HepG2 (cell line): ENCODE data around the gene C1orf74. TPM values are rescaled to one million over a fixed set of nuclear protein-coding genes. Genes with fewer than 3 reads are reported as not detected.

ENCODE experiments used
- ATAC-seq: fragments of 200-7000 bp; cut with Tn5 transposase; 3 replicates; pipeline ENCODE4 v1.9.1; 2020; ENCODE audit warnings: mild to moderate bottlenecking, moderate library complexity
- BruUV-seq: library from RNA; stranded (reverse); fragments of 400-500 nt; replicated peaks from 2 replicates; lab custom pipeline; 2021; lab: Mats Ljungman, UMichigan
- CTCF ChIA-PET: fragments of 300-600 bp; formaldehyde crosslinking; extraction: SDS; loops from one replicate; lab custom pipeline; 2021; ENCODE audit warnings: low total read pairs, inconsistent platforms, low intra/inter-chr PET ratio; lab: Yijun Ruan, JAX
- POLR2A ChIA-PET: fragments of 350-600 bp; sonication (Branson Sonifier 250); formaldehyde crosslinking; loops from one replicate; lab custom pipeline; 2020; ENCODE audit warnings: antibody characterized with exemption, inconsistent platforms; lab: Yijun Ruan, JAX
- DNase-seq: peaks from one replicate; pipeline ENCODE4 v3.0.0-alpha.2; 2015; ENCODE audit warnings: low spot score
- FAIRE-seq: peaks from 3 replicates; lab custom pipeline; 2011; peaks lifted over from hg19 to GRCh38; lab: Jason Lieb, UNC
- H2AFZ ChIP-seq: one replicate; pipeline ENCODE4 v1.6.1; 2011; ENCODE audit warnings: low read length, inconsistent platforms
- H3K27ac ChIP-seq: fragments of 300-600 bp; 3 replicates; pipeline ENCODE4 v1.8.0; 2011; ENCODE audit warnings: mixed run types, mild to moderate bottlenecking, mixed read lengths, low read length, inconsistent platforms; ENCODE audit not compliant: insufficient read depth; ENCODE audit errors: extremely low read length
- H3K27me3 ChIP-seq, 2 experiments: fragments of 200-600 bp in 1 of 2; 2 replicates in 1 of 2; 3 replicates in 1 of 2; pipeline versions ENCODE4 v1.6.0 to v1.8.0; 2011; ENCODE audit warnings: low read length in 2 of 2, mild to moderate bottlenecking in 2 of 2, moderate library complexity in 2 of 2, inconsistent platforms in 1 of 2; ENCODE audit not compliant: insufficient read depth in 2 of 2, control insufficient read depth in 1 of 2
- H3K36me3 ChIP-seq, 2 experiments: fragments of 200-600 bp in 1 of 2; replicated peaks in 1 of 2; 2 replicates in 1 of 2; 3 replicates in 1 of 2; pipeline versions ENCODE4 v1.5.1 to v1.8.0; 2011; ENCODE audit warnings: low read length in 2 of 2, inconsistent platforms in 1 of 2; ENCODE audit not compliant: insufficient read depth in 2 of 2, control insufficient read depth in 1 of 2
- H3K4me1 ChIP-seq: 2 replicates; pipeline ENCODE4 v1.5.1; 2012; ENCODE audit warnings: low read length, inconsistent platforms; ENCODE audit not compliant: insufficient read depth
- H3K4me2 ChIP-seq: 2 replicates; pipeline ENCODE4 v1.6.0; 2011; ENCODE audit warnings: low read depth, low read length, inconsistent platforms
- H3K4me3 ChIP-seq, 3 experiments: fragments of 200-600 bp in 1 of 3; sonication (generic), shearing (Covaris generic) in 1 of 3; replicated peaks in 1 of 3; 2 replicates each; pipeline ENCODE4 v1.5.1; 2011 to 2016; ENCODE audit warnings: low read length in 3 of 3, inconsistent platforms in 2 of 3, low read depth in 2 of 3, mild to moderate bottlenecking in 2 of 3, control low read depth in 1 of 3, mixed read lengths in 1 of 3; ENCODE audit not compliant: insufficient read depth in 1 of 3
- H3K79me2 ChIP-seq: one replicate; pipeline ENCODE4 v1.6.1; 2011; ENCODE audit warnings: low read length, inconsistent platforms; ENCODE audit not compliant: insufficient read depth
- H3K9ac ChIP-seq: 2 replicates; pipeline ENCODE4 v1.6.0; 2011; ENCODE audit warnings: mild to moderate bottlenecking, low read depth, low read length, inconsistent platforms; ENCODE audit not compliant: insufficient read depth
- H3K9me3 ChIP-seq: 2 replicates; pipeline ENCODE4 v1.5.1; 2012; ENCODE audit warnings: mild to moderate bottlenecking, low read length
- H4K20me1 ChIP-seq: 2 replicates; pipeline ENCODE4 v1.6.0; 2011; ENCODE audit warnings: inconsistent platforms, mild to moderate bottlenecking, low read length, moderate library complexity; ENCODE audit not compliant: insufficient read depth
- AGO2 ChIP-seq: fragments of 200-400 bp; formaldehyde crosslinking; optimal IDR thresholded peaks from 2 replicates; pipeline ENCODE3; 2017; ENCODE audit warnings: mild to moderate bottlenecking, low read depth, low read length, moderate library complexity
- HIVEP1 ChIP-seq: sonication (generic); formaldehyde crosslinking; IDR thresholded peaks from 2 replicates; pipeline ENCODE4 v1.4.0; 2020; ENCODE audit warnings: mild to moderate bottlenecking, missing genetic modification reagents
- KAT7 ChIP-seq: IDR thresholded peaks from 2 replicates; pipeline ENCODE4 v1.6.1; 2018; ENCODE audit warnings: borderline replicate concordance, missing compliant biosample characterization
- MZF1 ChIP-seq: sonication (generic); formaldehyde crosslinking; IDR thresholded peaks from 2 replicates; pipeline ENCODE4 v1.8.1; 2023; ENCODE audit warnings: mild to moderate bottlenecking, missing genetic modification reagents, borderline replicate concordance
- TBX2 ChIP-seq: sonication (generic); formaldehyde crosslinking; IDR thresholded peaks from 2 replicates; pipeline ENCODE4 v1.5.0; 2020; ENCODE audit warnings: missing genetic modification reagents, mild to moderate bottlenecking, borderline replicate concordance
- ZBTB42 ChIP-seq: sonication (generic); formaldehyde crosslinking; IDR thresholded peaks from 2 replicates; pipeline ENCODE4 v1.5.0; 2020; ENCODE audit warnings: mild to moderate bottlenecking, missing genetic modification reagents
- ZNF180 ChIP-seq: sonication (generic); formaldehyde crosslinking; IDR thresholded peaks from 2 replicates; pipeline ENCODE4 v1.4.0; 2020; ENCODE audit warnings: low read depth, missing genetic modification reagents, borderline replicate concordance
- ZNF484 ChIP-seq: sonication (generic); formaldehyde crosslinking; IDR thresholded peaks from 2 replicates; pipeline ENCODE4 v1.5.1; 2020; ENCODE audit warnings: mild to moderate bottlenecking, low read depth, missing genetic modification reagents, borderline replicate concordance
- ZNF530 ChIP-seq: sonication (generic); formaldehyde crosslinking; IDR thresholded peaks from 2 replicates; pipeline ENCODE4 v1.5.0; 2020; ENCODE audit warnings: low read depth, mild to moderate bottlenecking, missing genetic modification reagents
- ZNF674 ChIP-seq: sonication (generic); formaldehyde crosslinking; IDR thresholded peaks from 2 replicates; pipeline ENCODE4 v1.5.0; 2020; ENCODE audit warnings: low read depth, mild to moderate bottlenecking, missing genetic modification reagents
- ZNF782 ChIP-seq: sonication (generic); formaldehyde crosslinking; IDR thresholded peaks from 2 replicates; pipeline ENCODE4 v1.4.0; 2020; ENCODE audit warnings: missing genetic modification reagents, mild to moderate bottlenecking, borderline replicate concordance
- in situ Hi-C: cut with HindIII; loops from 2 replicates; pipeline ENCODE4 v1.10.0; 2017; ENCODE audit warnings: low pct_unique_long_range_greater_than_20kb; ENCODE audit not compliant: extremely low pct_ligation_motif_present
- intact Hi-C: fragments of 100-400 bp; cut with micrococcal nuclease; formaldehyde crosslinking; loops from one replicate; pipeline ENCODE4 v1.10.0; 2022; ENCODE audit not compliant: unreplicated experiment
- polyA plus RNA-seq, 8 experiments: library from polyadenylated mRNA; depleted of rRNA in 3 of 8; stranded (reverse) in 7 of 8; unstranded in 1 of 8; fragments of >200 nt; fragmentation: Illumina TruSeq in 4 of 8; extraction: Trizol in 4 of 8; gene quantifications; 2 replicates each; pipeline versions ENCODE4 v1.2.1 to v1.2.3, GENCODE V29; 2011 to 2016; ENCODE audit warnings: low read depth in 4 of 8, missing spikeins in 1 of 8, mixed read lengths in 1 of 8; ENCODE audit not compliant: insufficient read depth in 1 of 8
- total RNA-seq, 5 experiments: library from RNA; depleted of rRNA; stranded (reverse); fragments of >200 nt; fragmentation: Illumina TruSeq; extraction: Trizol; gene quantifications; 2 replicates each; pipeline ENCODE4 v1.2.3, GENCODE V29; 2016; ENCODE audit warnings: low read depth in 1 of 5
- TF ChIP-seq, protein P1 (sequence below): sonication (generic); formaldehyde crosslinking; IDR thresholded peaks from 2 replicates; pipeline ENCODE4 v1.5.0; 2020; ENCODE audit warnings: mild to moderate bottlenecking, missing genetic modification reagents, borderline replicate concordance
- TF ChIP-seq, protein P2 (sequence below): conservative IDR thresholded peaks from 2 replicates; pipeline ENCODE4 v1.6.1; 2018; ENCODE audit warnings: missing genetic modification reagents

The C1orf74 gene
- total and polyA plus RNA-seq, 2 of the 13 experiments (the other 11 are each of a cell fraction or from before 2014, with no cell fraction given), result 0.33 to 0.71 TPM

DNA sequence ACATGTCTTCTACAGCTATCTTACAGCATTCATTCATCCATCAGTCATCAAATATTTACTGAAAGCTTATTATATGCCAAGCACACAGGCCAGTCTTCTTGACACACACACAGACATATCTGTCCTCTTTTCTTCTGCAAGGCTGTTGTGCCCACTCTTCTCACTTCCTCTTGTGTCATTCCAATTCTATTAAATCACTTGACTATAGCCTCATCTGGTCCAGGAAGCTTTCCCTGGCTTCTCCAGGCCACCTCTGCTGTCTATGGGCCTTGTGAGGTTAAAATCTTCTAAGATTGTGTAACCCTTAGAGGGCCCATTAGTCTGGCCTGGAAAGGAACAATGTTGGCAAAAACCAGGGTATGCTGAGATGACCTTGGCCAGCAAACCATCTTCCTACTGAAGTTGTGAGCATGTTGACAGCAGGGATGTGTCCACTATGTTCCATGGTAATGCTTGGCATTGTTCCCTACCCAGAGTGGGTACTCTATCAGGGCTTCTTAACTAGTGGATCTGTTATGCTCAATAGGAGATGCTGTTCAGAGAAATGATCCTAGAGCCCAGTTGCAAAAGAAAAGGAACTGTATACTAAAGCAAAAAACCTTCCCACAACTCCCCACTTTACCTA, 23.2 kb downstream of the C1orf74 start:
- no peaks in the 10 kb centered on the region for H3K4me1 ChIP-seq
- no peak overlapping the region for H3K27ac ChIP-seq
- POLR2A ChIA-PET, result no interaction called here
- DNase-seq (no peak), FAIRE-seq (no peak), ATAC-seq (no peak)
- H3K4me2 ChIP-seq, result no peak overlapping the region
- intact Hi-C loops (no loop called here), in situ Hi-C loops (no loop called here)
- TF ChIP-seq TBX2 (CRISPR knock-in tag) (no peak), ZNF674 (CRISPR knock-in tag) (no peak), ZNF484 (CRISPR knock-in tag) (no peak), MZF1 (no peak), ZNF782 (CRISPR knock-in tag) (no peak), HIVEP1 (no peak), AGO2 (no peak), ZBTB42 (CRISPR knock-in tag) (no peak), ZNF180 (no peak), KAT7 (no peak), ZNF530 (CRISPR knock-in tag) (no peak)
- TF ChIP-seq, protein P1, sequence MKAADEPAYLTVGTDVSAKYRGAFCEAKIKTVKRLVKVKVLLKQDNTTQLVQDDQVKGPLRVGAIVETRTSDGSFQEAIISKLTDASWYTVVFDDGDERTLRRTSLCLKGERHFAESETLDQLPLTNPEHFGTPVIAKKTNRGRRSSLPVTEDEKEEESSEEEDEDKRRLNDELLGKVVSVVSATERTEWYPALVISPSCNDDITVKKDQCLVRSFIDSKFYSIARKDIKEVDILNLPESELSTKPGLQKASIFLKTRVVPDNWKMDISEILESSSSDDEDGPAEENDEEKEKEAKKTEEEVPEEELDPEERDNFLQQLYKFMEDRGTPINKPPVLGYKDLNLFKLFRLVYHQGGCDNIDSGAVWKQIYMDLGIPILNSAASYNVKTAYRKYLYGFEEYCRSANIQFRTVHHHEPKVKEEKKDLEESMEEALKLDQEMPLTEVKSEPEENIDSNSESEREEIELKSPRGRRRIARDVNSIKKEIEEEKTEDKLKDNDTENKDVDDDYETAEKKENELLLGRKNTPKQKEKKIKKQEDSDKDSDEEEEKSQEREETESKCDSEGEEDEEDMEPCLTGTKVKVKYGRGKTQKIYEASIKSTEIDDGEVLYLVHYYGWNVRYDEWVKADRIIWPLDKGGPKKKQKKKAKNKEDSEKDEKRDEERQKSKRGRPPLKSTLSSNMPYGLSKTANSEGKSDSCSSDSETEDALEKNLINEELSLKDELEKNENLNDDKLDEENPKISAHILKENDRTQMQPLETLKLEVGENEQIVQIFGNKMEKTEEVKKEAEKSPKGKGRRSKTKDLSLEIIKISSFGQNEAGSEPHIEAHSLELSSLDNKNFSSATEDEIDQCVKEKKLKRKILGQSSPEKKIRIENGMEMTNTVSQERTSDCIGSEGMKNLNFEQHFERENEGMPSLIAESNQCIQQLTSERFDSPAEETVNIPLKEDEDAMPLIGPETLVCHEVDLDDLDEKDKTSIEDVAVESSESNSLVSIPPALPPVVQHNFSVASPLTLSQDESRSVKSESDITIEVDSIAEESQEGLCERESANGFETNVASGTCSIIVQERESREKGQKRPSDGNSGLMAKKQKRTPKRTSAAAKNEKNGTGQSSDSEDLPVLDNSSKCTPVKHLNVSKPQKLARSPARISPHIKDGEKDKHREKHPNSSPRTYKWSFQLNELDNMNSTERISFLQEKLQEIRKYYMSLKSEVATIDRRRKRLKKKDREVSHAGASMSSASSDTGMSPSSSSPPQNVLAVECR (CRISPR knock-in tag), result no peak
- TF ChIP-seq, protein P2, sequence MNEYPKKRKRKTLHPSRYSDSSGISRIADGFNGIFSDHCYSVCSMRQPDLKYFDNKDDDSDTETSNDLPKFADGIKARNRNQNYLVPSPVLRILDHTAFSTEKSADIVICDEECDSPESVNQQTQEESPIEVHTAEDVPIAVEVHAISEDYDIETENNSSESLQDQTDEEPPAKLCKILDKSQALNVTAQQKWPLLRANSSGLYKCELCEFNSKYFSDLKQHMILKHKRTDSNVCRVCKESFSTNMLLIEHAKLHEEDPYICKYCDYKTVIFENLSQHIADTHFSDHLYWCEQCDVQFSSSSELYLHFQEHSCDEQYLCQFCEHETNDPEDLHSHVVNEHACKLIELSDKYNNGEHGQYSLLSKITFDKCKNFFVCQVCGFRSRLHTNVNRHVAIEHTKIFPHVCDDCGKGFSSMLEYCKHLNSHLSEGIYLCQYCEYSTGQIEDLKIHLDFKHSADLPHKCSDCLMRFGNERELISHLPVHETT (CRISPR knock-in tag), result no peak
- no peaks in the 10 kb centered on the region for H3K27me3 ChIP-seq
- no peak overlapping the region for H3K9ac ChIP-seq
- no peaks in the 10 kb centered on the region for H3K79me2 ChIP-seq
- CTCF ChIA-PET, result no interaction called here
- H3K9me3 ChIP-seq, result no peaks in the 10 kb centered on the region
- no peak overlapping the region for H3K4me3 ChIP-seq
- no peaks in the 10 kb centered on the region for H3K36me3 ChIP-seq
- no peaks in the 10 kb centered on the region for H4K20me1 ChIP-seq
- H2AFZ ChIP-seq, result no peak overlapping the region
- no TSS peak for BruUV-seq
